GM12878 (cell line): Measurements from ENCODE around the gene PPP3CB. TPM values are rescaled to one million over a fixed set of nuclear protein-coding genes. Genes with fewer than 3 reads are reported as not detected.

Source experiments
- BCLAF1 ChIP-seq: fragments of 450-650 bp; IDR thresholded peaks from 2 replicates; pipeline ENCODE4 v1.6.1; 2017; ENCODE audit warnings: antibody characterized with exemption, mild to moderate bottlenecking, moderate library complexity
- CBX5 ChIP-seq: sonication (generic); IDR thresholded peaks from 2 replicates; pipeline ENCODE4 v1.6.1; 2016; ENCODE audit warnings: low read depth, moderate library complexity, mild to moderate bottlenecking, inconsistent platforms
- ESRRA ChIP-seq: IDR thresholded peaks from 2 replicates; pipeline ENCODE4 v1.6.1; 2012; ENCODE audit warnings: mild to moderate bottlenecking, low read length, improper control_type of control experiment
- HDAC6 ChIP-seq: fragments of 200-600 bp; sonication (generic); IDR thresholded peaks from one replicate; pipeline ENCODE4 v1.8.0; 2017; ENCODE audit warnings: antibody characterized with exemption; ENCODE audit not compliant: unreplicated experiment
- NFYB ChIP-seq: IDR thresholded peaks from 2 replicates; pipeline ENCODE4 v1.6.1; 2011; ENCODE audit warnings: low read depth, mild to moderate bottlenecking, low read length, improper control_type of control experiment, moderate library complexity; ENCODE audit not compliant: insufficient read depth
- POLR2A ChIP-seq: IDR thresholded peaks from 2 replicates; pipeline ENCODE4 v1.6.1; 2011; ENCODE audit warnings: low read depth, mild to moderate bottlenecking, low read length
- ZNF384 ChIP-seq: IDR thresholded peaks from 2 replicates; pipeline ENCODE4 v1.6.1; 2012; ENCODE audit warnings: low read depth, mild to moderate bottlenecking, low read length, improper control_type of control experiment, borderline replicate concordance
- ZNF592 ChIP-seq: fragments of 450-650 bp; IDR thresholded peaks from 2 replicates; pipeline ENCODE4 v1.6.1; 2017; ENCODE audit warnings: mild to moderate bottlenecking, moderate library complexity
- polyA plus RNA-seq, 11 experiments: library from polyadenylated mRNA; depleted of rRNA in 4 of 11; unstranded in 6 of 11; stranded (reverse) in 5 of 11; fragments of >200 nt; fragmentation: Nextera tagmentation in 4 of 11; fragmentation: Illumina TruSeq in 1 of 11; extraction: Ambion mirVana in 4 of 11; extraction: Trizol in 1 of 11; gene quantifications; 1 replicate in 1 of 11; 2 replicates in 10 of 11; pipeline versions ENCODE4 v1.2.1 to v1.2.3, GENCODE V29; 2011 to 2016; ENCODE audit warnings: inconsistent platforms in 2 of 11, missing spikeins in 2 of 11, low read depth in 1 of 11
- total RNA-seq, 4 experiments: library from RNA; depleted of rRNA in 3 of 4; stranded (reverse); fragments of >200 nt in 3 of 4; fragmentation: Illumina TruSeq in 1 of 4; extraction: Trizol in 1 of 4; gene quantifications; 2 replicates each; pipeline versions ENCODE4 v1.2.1 to v1.2.3, GENCODE V29; 2013 to 2021
- TF ChIP-seq, protein P1 (sequence below): IDR thresholded peaks from 2 replicates; pipeline ENCODE4 v1.6.1; 2012; ENCODE audit warnings: low read depth, low read length, improper control_type of control experiment
- TF ChIP-seq, protein P2 (sequence below): IDR thresholded peaks from 2 replicates; pipeline ENCODE4 v1.6.1; 2012; ENCODE audit warnings: improper control_type of control experiment, low read depth, low read length; ENCODE audit not compliant: insufficient replicate concordance
- TF ChIP-seq, protein P3 (sequence below): fragments of 450-650 bp; formaldehyde crosslinking; IDR thresholded peaks from 2 replicates; pipeline ENCODE4 v1.5.0; 2022; ENCODE audit warnings: mild to moderate bottlenecking, missing genetic modification characterization

The PPP3CB gene
- total and polyA plus RNA-seq, 10 of the 15 experiments (the other 5 are each of a cell fraction or from before 2014, with no cell fraction given): 11.4 to 46.4 (median 19.3) TPM

GRCh38 chr10:73517166-73517888, 21.5 kb upstream of the PPP3CB start (continued):
- TF ChIP-seq ZNF592: no peak
- no peak for TF ChIP-seq NFYB
- TF ChIP-seq POLR2A: no peak
- TF ChIP-seq, protein P1, sequence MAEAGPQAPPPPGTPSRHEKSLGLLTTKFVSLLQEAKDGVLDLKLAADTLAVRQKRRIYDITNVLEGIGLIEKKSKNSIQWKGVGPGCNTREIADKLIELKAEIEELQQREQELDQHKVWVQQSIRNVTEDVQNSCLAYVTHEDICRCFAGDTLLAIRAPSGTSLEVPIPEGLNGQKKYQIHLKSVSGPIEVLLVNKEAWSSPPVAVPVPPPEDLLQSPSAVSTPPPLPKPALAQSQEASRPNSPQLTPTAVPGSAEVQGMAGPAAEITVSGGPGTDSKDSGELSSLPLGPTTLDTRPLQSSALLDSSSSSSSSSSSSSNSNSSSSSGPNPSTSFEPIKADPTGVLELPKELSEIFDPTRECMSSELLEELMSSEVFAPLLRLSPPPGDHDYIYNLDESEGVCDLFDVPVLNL: no peak
- TF ChIP-seq, protein P2, sequence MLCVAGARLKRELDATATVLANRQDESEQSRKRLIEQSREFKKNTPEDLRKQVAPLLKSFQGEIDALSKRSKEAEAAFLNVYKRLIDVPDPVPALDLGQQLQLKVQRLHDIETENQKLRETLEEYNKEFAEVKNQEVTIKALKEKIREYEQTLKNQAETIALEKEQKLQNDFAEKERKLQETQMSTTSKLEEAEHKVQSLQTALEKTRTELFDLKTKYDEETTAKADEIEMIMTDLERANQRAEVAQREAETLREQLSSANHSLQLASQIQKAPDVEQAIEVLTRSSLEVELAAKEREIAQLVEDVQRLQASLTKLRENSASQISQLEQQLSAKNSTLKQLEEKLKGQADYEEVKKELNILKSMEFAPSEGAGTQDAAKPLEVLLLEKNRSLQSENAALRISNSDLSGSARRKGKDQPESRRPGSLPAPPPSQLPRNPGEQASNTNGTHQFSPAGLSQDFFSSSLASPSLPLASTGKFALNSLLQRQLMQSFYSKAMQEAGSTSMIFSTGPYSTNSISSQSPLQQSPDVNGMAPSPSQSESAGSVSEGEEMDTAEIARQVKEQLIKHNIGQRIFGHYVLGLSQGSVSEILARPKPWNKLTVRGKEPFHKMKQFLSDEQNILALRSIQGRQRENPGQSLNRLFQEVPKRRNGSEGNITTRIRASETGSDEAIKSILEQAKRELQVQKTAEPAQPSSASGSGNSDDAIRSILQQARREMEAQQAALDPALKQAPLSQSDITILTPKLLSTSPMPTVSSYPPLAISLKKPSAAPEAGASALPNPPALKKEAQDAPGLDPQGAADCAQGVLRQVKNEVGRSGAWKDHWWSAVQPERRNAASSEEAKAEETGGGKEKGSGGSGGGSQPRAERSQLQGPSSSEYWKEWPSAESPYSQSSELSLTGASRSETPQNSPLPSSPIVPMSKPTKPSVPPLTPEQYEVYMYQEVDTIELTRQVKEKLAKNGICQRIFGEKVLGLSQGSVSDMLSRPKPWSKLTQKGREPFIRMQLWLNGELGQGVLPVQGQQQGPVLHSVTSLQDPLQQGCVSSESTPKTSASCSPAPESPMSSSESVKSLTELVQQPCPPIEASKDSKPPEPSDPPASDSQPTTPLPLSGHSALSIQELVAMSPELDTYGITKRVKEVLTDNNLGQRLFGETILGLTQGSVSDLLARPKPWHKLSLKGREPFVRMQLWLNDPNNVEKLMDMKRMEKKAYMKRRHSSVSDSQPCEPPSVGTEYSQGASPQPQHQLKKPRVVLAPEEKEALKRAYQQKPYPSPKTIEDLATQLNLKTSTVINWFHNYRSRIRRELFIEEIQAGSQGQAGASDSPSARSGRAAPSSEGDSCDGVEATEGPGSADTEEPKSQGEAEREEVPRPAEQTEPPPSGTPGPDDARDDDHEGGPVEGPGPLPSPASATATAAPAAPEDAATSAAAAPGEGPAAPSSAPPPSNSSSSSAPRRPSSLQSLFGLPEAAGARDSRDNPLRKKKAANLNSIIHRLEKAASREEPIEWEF: no peak
- TF ChIP-seq, protein P3, sequence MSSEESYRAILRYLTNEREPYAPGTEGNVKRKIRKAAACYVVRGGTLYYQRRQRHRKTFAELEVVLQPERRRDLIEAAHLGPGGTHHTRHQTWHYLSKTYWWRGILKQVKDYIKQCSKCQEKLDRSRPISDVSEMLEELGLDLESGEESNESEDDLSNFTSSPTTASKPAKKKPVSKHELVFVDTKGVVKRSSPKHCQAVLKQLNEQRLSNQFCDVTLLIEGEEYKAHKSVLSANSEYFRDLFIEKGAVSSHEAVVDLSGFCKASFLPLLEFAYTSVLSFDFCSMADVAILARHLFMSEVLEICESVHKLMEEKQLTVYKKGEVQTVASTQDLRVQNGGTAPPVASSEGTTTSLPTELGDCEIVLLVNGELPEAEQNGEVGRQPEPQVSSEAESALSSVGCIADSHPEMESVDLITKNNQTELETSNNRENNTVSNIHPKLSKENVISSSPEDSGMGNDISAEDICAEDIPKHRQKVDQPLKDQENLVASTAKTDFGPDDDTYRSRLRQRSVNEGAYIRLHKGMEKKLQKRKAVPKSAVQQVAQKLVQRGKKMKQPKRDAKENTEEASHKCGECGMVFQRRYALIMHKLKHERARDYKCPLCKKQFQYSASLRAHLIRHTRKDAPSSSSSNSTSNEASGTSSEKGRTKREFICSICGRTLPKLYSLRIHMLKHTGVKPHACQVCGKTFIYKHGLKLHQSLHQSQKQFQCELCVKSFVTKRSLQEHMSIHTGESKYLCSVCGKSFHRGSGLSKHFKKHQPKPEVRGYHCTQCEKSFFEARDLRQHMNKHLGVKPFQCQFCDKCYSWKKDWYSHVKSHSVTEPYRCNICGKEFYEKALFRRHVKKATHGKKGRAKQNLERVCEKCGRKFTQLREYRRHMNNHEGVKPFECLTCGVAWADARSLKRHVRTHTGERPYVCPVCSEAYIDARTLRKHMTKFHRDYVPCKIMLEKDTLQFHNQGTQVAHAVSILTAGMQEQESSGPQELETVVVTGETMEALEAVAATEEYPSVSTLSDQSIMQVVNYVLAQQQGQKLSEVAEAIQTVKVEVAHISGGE (CRISPR knock-in tag): no peak
- TF ChIP-seq HDAC6: no peak
- TF ChIP-seq ESRRA: no peak
- no peak for TF ChIP-seq BCLAF1
- no peak for TF ChIP-seq CBX5
- TF ChIP-seq ZNF384: no peak
